ENCODE results near the gene NMT1. TPM values are rescaled to one million over a fixed set of nuclear protein-coding genes. Genes with fewer than 3 reads are reported as not detected.

NMT1 gene
- total and polyA plus RNA-seq, 2 experiments from 2014 or later = 95.6 to 298 TPM

- no peak for TF ChIP-seq CTCF (conservative IDR thresholded peaks at IDR 0.05; ENCODE audit: low read depth in 2 of 2)
These were observed 69.8 kb downstream of the NMT1 start (continued) for GRCh38 chr17:45130681-45131615.

GRCh38 chr17:45131616-45132319 lies 70.7 kb downstream of the NMT1 start:
- H3K9me3 Mint-ChIP-seq = no peaks in the 10 kb centered on the region
- ATAC-seq (peak; percentile 9), DNase-seq (ENCODE audit: low spot score) (peak; percentile 86)
- peaks cover 3% of the 10 kb centered on the region; the same call in 1 of the 3 replicates for H3K36me3 Mint-ChIP-seq (ENCODE audit: low read depth)
- no peaks in the 10 kb centered on the region for H3K79me2 ChIP-seq (replicated peaks; ENCODE audit: insufficient read depth)
- peaks cover 3% of the 10 kb centered on the region; the same call in 1 of the 2 replicates for H3K4me1 ChIP-seq (ENCODE audit: insufficient read depth)
- H3K4me1 Mint-ChIP-seq = peaks cover 17% of the 10 kb centered on the region
- H3K4me3 ChIP-seq = peak overlapping the region; percentile 90
- no peaks in the 10 kb centered on the region for H3K27me3 ChIP-seq (ENCODE audit: insufficient read depth)
- H3F3A ChIP-seq (replicated peaks; ENCODE audit: low read depth) = peaks cover 6% of the 10 kb centered on the region; the same call in 1 of the 2 replicates
- H3K9me2 ChIP-seq (ENCODE audit: insufficient read depth) = no peaks in the 10 kb centered on the region
- H4K20me1 ChIP-seq (replicated peaks; ENCODE audit: insufficient read depth) = no peaks in the 10 kb centered on the region; the same call in 1 of the 2 replicates
- peak overlapping the region; percentile 70 for H3K4me3 Mint-ChIP-seq
- no peak overlapping the region for H3K27ac ChIP-seq (ENCODE audit: low read depth)
- H3K4me2 ChIP-seq = peak overlapping the region; percentile 90
- peak overlapping the region; percentile 95 for H2AFZ ChIP-seq
- H3K27ac Mint-ChIP-seq = no peak overlapping the region
- no peaks in the 10 kb centered on the region for H3K36me3 ChIP-seq (ENCODE audit: insufficient read depth)
- TF ChIP-seq CTCF (conservative IDR thresholded peaks at IDR 0.05; ENCODE audit: low read depth in 2 of 2) = peak; percentile 79 to 89
- no peak for TF ChIP-seq POLR2AphosphoS5 (IDR thresholded peaks at IDR 0.05; ENCODE audit: low read depth)
- no peak for TF ChIP-seq ZNF331 (CRISPR knock-in tag; IDR thresholded peaks at IDR 0.05; ENCODE audit: low read depth)
- no peak for TF ChIP-seq JUNB (IDR thresholded peaks at IDR 0.05; ENCODE audit: unreplicated experiment)
- peaks cover 28% of the 10 kb centered on the region for H3K27me3 Mint-ChIP-seq (ENCODE audit: insufficient read depth, low read depth, poor library complexity)

- ATAC-seq (peak; percentile 28), DNase-seq (ENCODE audit: low spot score) (no peak)
- Histone ChIP-seq H3K9me2 (ENCODE audit: insufficient read depth) (no peaks in the 10 kb centered on the region), H3K27ac (ENCODE audit: low read depth) (no peak within 1 kb of the TSS), H4K20me1 (replicated peaks; ENCODE audit: insufficient read depth) (no peaks in the 10 kb centered on the region; the same call in 1 of the 2 replicates), H3K4me3 (peak within 1 kb of the TSS; percentile 90), H3K4me1 (ENCODE audit: insufficient read depth) (peaks cover 3% of the 10 kb centered on the region; the same call in 1 of the 2 replicates), H3K36me3 (ENCODE audit: insufficient read depth) (no peaks in the 10 kb centered on the region), H3K27me3 (ENCODE audit: insufficient read depth) (no peaks in the 10 kb centered on the region), H3K4me2 (peak within 1 kb of the TSS; percentile 90), H2AFZ (peak within 1 kb of the TSS; percentile 95), H3F3A (replicated peaks; ENCODE audit: low read depth) (peaks cover 4% of the 10 kb centered on the region; the same call in 1 of the 2 replicates), H3K79me2 (replicated peaks; ENCODE audit: insufficient read depth) (no peaks in the 10 kb centered on the region)
- Mint-ChIP-seq H3K27ac (no peak within 1 kb of the TSS), H3K36me3 (ENCODE audit: low read depth) (peaks cover 3% of the 10 kb centered on the region; the same call in 1 of the 3 replicates), H3K4me1 (peaks cover 15% of the 10 kb centered on the region), H3K27me3 (ENCODE audit: insufficient read depth, low read depth, poor library complexity) (peaks cover 27% of the 10 kb centered on the region), H3K9me3 (no peaks in the 10 kb centered on the region), H3K4me3 (peak within 1 kb of the TSS; percentile 81)
- TF ChIP-seq ZNF114 (CRISPR knock-in tag; IDR thresholded peaks at IDR 0.05) (no peak), EZH2 (IDR thresholded peaks at IDR 0.05; ENCODE audit: low read depth, unreplicated experiment) (no peak), NANOG (IDR thresholded peaks at IDR 0.05; ENCODE audit: borderline replicate concordance) (no peak), POLR2AphosphoS5 (IDR thresholded peaks at IDR 0.05; ENCODE audit: low read depth) (no peak), STAT1 (IDR thresholded peaks at IDR 0.05; ENCODE audit: unreplicated experiment) (no peak), CTCF (conservative IDR thresholded peaks at IDR 0.05; ENCODE audit: low read depth in 2 of 2) (no peak), REST (IDR thresholded peaks at IDR 0.05; ENCODE audit: unreplicated experiment) (no peak)
These were observed 71.1 kb downstream of the NMT1 start, which contains the start of gene PLCD3 for GRCh38 chr17:45132320-45132571. PLCD3 (minus strand) TSS chr17:45132515; CDS start chr17:45132410, 105 bp downstream.
